NOMO-1 treated with dmso at 0.1 percent for 144 hours (cell line): ENCODE data around the gene NABP2.

Source experiments
- DNase-seq: peaks from one replicate; lab custom pipeline; 2025; ENCODE audit not compliant: unreplicated experiment; lab: John Stamatoyannopoulos, UW

The NABP2 gene

DNA sequence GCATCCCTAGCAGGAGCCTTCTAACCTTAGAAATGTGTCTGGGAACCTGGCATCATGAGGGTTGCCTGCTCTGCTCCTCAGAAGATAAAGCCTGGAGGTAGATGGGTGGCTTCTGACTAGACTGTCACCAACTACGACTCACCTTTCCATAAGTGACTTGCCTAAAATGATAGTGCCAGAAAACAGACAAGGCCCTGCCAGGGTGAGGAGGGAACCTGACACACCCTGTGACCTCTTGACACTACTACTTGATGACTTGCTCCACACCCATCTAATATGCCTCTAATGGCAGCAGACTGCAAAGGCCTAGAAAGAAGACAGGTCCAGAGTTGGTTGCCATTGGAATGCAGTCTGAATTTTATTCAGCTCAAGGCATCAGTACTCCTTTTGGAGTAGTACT lies 11.8 kb upstream of the NABP2 start:
- no peak for DNase-seq

- no peak for DNase-seq
Measured at GRCh38 chr12:56213878-56214277, 10.3 kb upstream of the NABP2 start.

GRCh38 chr12:56216461-56216860 lies 7.7 kb upstream of the NABP2 start:
- no peak for DNase-seq

DNA sequence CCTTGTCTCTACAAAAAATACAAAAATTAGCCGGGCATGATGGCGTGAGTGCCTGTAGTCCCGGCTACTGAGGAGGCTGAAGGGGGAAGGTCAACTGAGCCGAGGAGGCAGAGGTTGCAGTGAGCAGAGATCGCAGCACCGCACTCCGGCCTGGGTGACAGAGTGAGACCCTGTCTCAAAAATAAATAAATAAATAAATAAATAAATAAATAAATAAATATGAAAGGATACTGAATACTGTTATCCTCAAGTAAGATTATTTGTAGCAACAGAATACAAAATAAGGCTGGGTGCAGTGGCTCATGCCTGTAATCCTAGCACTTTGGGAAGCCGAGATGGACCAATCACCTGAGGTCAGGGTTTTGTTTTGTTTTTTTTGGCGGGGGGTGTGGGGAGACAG lies 4.3 kb upstream of the NABP2 start:
- DNase-seq: no peak

- DNase-seq: peak; percentile 85
Measured at GRCh38 chr12:56220611-56221231, 3.4 kb upstream of the NABP2 start.

GRCh38 chr12:56221232-56221756 lies 2.8 kb upstream of the NABP2 start:
- no peak for DNase-seq

- peak; percentile 95 for DNase-seq
Measured at GRCh38 chr12:56221757-56222530, 2.2 kb upstream of the NABP2 start, which contains the start of gene RNF41. TSS of gene RNF41 (minus strand) at chr12:56221922. CDS start at chr12:56214047, 7,875 bp downstream.

DNA sequence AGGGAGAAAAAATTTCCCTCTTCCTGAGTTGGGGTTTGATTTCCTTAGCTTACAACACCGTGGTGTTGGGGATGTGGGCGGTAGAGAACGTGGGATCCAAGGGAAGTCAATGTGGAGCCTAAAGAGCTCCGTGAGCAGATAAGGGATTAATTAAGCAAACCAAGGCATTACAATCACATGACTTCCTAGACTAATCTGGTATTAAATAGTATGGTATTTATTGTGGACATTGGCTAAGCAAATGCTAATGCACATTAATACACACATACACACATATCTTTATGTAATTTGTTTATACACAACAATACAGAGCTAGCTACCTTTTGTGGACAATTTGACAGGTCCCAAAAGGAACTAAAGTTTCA lies 1.6 kb upstream of the NABP2 start:
- no peak for DNase-seq

DNA sequence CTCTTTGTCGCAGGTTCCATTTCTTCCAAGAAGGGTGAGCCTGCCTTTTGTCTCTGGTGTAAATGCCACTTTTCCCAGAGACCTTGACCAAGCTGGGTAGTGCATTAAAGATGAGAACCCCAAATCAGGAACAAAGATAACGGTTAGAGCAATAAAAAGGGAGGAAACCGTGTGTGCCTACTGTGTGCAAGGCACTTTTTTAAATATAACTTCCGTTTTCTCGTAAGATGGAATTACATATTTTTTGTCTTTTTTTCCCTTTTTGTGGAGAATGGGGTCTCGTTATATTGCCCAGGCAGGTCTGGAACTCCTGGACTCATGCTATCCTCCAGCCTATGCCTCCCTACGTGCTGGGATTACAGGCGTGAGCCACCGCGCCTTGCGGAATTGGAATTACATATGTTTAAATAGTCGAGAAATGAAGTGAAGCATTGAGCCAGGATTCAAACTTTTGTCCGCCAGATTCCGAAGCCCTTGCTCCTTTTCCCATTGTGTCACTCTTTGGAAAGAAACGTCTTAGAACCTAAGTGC lies 506 bp upstream of the NABP2 start:
- no peak for DNase-seq

- DNase-seq: no peak
Measured at GRCh38 chr12:56224954-56225353, 812 bp downstream of the NABP2 start.

DNA sequence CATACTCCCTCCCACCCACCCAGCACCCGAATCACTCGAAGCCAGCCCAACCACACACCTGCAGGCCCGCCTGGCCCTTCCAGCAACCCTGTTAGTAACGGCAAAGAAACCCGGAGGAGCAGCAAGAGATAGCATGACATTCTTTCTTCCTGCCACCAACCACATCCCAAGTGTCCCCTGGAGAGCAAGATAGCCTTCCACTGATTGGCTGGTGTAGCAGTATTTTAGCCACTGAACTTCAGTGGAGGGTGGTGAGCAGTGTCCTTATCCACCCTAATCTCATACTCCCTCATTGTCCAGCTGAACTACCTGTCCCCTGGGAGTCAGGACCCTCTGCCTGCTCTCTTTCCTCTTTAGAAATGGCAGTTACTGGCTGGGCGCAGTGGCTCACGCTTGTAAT lies 4.9 kb downstream of the NABP2 start:
- DNase-seq: no peak

- DNase-seq: no peak
Measured at GRCh38 chr12:56229916-56230431, 5.8 kb downstream of the NABP2 start, which contains the start of gene SLC39A5. TSS of gene SLC39A5 (plus strand) at chr12:56230051. CDS start at chr12:56231275, 1,224 bp downstream.

GRCh38 chr12:56230432-56231183 lies 6.5 kb downstream of the NABP2 start:
- DNase-seq: no peak

GRCh38 chr12:56231184-56231582 lies 7.0 kb downstream of the NABP2 start:
- no peak for DNase-seq

GRCh38 chr12:56234746-56235436 lies 10.7 kb downstream of the NABP2 start:
- no peak for DNase-seq

DNA sequence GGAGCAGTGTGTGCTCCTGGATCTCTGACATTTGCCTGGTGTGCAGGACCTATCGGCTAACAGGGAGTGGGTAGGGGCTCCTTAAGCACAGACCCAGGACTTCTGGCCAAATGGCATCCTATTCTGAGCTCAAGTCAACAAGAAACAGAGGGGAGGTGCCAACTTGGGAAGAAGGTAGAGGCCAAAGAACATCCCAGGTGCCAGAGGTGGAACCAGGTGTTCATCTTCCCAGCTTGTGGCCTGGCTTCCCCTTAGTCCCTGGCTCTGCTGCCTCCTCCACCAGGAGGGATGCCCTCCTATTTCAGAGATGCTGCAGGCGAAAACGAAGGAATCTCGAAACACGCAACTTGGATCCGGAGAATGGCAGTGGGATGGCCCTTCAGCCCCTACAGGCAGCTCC lies 11.9 kb downstream of the NABP2 start:
- DNase-seq: no peak

DNA sequence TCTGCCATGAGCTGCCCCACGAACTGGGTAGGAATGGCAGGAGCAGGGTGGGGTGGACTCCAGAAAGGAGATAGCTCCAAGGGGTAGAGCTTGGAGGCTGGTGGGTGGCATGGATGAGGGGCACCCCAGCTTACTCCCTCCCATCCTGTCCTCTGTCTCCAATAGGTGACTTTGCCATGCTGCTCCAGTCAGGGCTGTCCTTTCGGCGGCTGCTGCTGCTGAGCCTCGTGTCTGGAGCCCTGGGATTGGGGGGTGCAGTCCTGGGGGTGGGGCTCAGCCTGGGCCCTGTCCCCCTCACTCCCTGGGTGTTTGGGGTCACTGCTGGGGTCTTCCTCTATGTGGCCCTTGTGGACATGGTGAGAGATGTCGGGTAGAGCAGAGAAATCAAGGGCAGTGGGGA lies 12.8 kb downstream of the NABP2 start:
- DNase-seq: no peak

DNA sequence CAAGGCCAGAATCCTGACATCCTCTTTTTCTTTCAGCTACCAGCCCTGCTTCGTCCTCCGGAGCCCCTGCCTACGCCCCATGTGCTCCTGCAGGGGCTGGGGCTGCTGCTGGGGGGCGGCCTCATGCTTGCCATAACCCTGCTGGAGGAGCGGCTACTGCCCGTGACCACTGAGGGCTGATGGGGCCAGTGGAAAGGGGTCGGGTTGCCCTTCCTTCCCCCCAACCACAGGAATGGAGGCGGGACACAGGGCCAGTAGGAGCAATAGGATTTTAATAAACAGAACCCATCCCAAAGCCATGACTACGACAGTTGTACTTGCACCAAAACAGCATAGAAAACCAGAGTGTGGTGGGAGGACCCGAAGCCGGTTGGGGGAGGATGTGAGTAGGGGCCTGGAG lies 13.4 kb downstream of the NABP2 start:
- DNase-seq: no peak

DNA sequence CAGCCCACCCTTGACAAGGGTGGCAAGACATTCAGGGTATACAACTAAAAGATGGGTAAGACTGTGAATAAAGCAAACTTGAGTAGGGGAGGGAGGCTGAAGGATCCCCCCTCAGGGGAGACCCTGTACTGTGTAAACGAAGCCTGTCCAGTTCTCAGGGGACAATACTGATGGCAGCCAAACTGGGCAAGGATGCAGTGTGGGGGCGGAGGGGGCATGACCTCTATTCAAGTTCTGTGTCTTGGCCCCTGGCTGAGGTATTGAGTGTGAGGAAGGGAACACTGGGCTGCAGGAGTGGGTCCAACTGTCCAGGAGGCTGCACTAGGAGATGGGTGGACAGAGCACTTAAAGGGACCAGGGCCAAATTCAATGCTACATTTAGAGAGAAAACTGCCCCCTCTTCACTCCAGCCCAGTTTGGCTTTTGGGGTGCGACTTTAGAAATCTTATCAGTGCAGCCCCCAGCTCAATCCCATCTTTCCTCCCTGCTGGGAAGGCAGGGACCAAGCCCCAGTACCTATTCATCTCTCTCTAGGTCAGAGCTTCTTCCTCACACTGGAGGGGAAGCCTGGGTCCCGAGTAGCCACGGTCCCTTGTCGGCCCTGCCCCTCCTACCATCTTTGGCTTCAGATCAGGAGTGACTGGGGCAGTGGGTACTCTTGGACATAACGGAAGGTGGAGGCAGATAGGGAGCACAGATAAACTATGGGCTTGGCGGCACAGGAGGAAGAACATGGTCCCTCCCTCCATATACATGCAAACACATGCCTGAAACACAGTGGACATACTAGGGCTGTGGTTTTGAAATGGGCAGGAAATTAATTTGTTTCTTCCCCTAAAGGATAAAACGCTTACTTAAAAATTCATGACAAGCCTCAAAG lies 17.5 kb downstream of the NABP2 start:
- no peak for DNase-seq

DNA sequence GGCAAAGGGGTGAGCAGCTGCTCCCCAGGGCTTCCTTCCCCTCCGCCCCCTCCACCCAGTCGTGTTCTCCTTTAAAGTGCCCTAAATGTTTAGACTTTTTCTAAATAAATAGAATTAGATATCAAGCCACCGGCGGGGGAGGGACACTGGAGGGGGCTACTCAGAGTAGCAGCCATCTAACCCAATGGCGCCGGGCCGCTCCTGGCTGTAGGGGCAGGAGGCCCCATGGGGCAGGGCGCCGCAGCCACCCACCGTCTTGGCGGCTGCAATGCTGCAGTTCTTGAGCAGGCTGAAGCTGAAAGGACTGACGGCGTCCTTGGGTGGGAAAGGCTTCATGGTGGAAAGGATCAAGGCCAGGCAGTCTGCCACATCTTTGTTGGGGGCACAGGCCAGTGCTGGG lies 18.8 kb downstream of the NABP2 start:
- DNase-seq: no peak
